Right lobe of liver (tissue), 6 donors: ENCODE data around the gene MREG. TPM values are rescaled to one million over a fixed set of nuclear protein-coding genes. Genes with fewer than 3 reads are reported as not detected.

Source experiments
- ATAC-seq, 4 donors: fragments of 200-7000 bp; cut with Tn5 transposase; one replicate each; pipeline ENCODE4 v1.9.1; 2020; ENCODE audit warnings: mild to moderate bottlenecking in 4 of 4, moderate library complexity in 4 of 4
- DNase-seq, 3 donors: peaks; one replicate each; pipeline ENCODE4 v3.0.0-alpha.2; 2020
- H3K27ac ChIP-seq, 3 donors: fragments of 200-600 bp; one replicate each; pipeline ENCODE4 v1.8.0; 2022
- H3K27me3 ChIP-seq, 2 donors: fragments of 200-600 bp; one replicate each; pipeline ENCODE4 v1.8.0; 2022
- H3K36me3 ChIP-seq, 4 donors: fragments of 200-600 bp; sonication (generic) in 1 of 4; one replicate each; pipeline versions ENCODE4 v1.5.1 to v1.8.0; 2017 to 2022; ENCODE audit warnings: control low read depth in 1 of 4
- H3K4me1 ChIP-seq, 4 donors: fragments of 200-600 bp; sonication (generic) in 1 of 4; one replicate each; pipeline versions ENCODE4 v1.5.1 to v1.8.0; 2017 to 2022; ENCODE audit warnings: control low read depth in 1 of 4
- H3K4me3 ChIP-seq, 3 donors: fragments of 200-600 bp; one replicate each; pipeline ENCODE4 v1.8.0; 2022
- H3K9me3 ChIP-seq, 4 donors: fragments of 200-600 bp; sonication (generic) in 1 of 4; one replicate each; pipeline versions ENCODE4 v1.5.1 to v1.8.0; 2017 to 2022; ENCODE audit warnings: control low read depth in 1 of 4
- CTCF ChIP-seq, 4 donors: fragments of 200-600 bp in 3 of 4; fragments of 450-650 bp in 1 of 4; IDR thresholded peaks; one replicate each; pipeline versions ENCODE4 v1.5.1 to v1.8.0; 2016 to 2022; ENCODE audit warnings: antibody characterized with exemption in 4 of 4, mild to moderate bottlenecking in 2 of 4
- POLR2A ChIP-seq: fragments of 450-650 bp; IDR thresholded peaks from one replicate; pipeline ENCODE4 v1.6.1; 2017; ENCODE audit warnings: antibody characterized with exemption, mild to moderate bottlenecking
- WGBS: methylation state at CpG from one replicate; pipeline ENCODE4 v1.1.6; 2018; ENCODE audit warnings: low coverage, low lambda C conversion rate; ENCODE audit not compliant: insufficient coverage; ENCODE audit errors: missing lambda C conversion rate; 5-methylcytosine and 5-hydroxymethylcytosine counted together
- intact Hi-C, 2 donors: fragments of 100-400 bp; cut with DNase I; formaldehyde crosslinking; loops; one replicate each; pipeline versions ENCODE4 v1.11.2 to v1.14.1; 2022
- total RNA-seq, 6 experiments: library from RNA; depleted of rRNA in 2 of 6; stranded (reverse); fragments of >200 nt in 2 of 6; fragmentation: NEBNext Ultra II Directional in 3 of 6; extraction: Animal tissue kit (Norgen Biotek cat#: 25700) in 3 of 6; gene quantifications; one replicate each; pipeline versions ENCODE4 v1.1.0 to v1.2.4, GENCODE V29; 2016 to 2023
- donor health status: DM: no; HTN: yes; CAD: no.
- donor health status: DM: no; HTN: no; CAD: no.
- donor health status: DM: no; HTN: no; CAD: no.
- donor health status: DM: no; HTN: yes; CAD: no.
- donor health status: DM: no; HTN: yes; CAD: no.

The MREG gene
- total RNA-seq, 6 experiments from 2014 or later: 2.0 to 9.6 (median 5.0) TPM

GRCh38 chr2:215914777-215915165, 98.6 kb downstream of the MREG start:
- no peak for ATAC-seq
- TF ChIP-seq POLR2A: no peak
- H3K36me3 ChIP-seq: no peaks in the 10 kb centered on the region
- no peak overlapping the region for H3K4me3 ChIP-seq
- H3K27me3 ChIP-seq: no peaks in the 10 kb centered on the region
- H3K4me1 ChIP-seq: no peaks in the 10 kb centered on the region
- no peaks in the 10 kb centered on the region for H3K9me3 ChIP-seq
- no peak for DNase-seq
- H3K27ac ChIP-seq: no peak overlapping the region
- 84% methylated on average over 4 of the region's 4 CpGs for WGBS
- intact Hi-C loops: loop anchor here (10.0 kb wide), 1 partner anchor 460 kb away; no protein-coding TSS in a partner anchor

DNA sequence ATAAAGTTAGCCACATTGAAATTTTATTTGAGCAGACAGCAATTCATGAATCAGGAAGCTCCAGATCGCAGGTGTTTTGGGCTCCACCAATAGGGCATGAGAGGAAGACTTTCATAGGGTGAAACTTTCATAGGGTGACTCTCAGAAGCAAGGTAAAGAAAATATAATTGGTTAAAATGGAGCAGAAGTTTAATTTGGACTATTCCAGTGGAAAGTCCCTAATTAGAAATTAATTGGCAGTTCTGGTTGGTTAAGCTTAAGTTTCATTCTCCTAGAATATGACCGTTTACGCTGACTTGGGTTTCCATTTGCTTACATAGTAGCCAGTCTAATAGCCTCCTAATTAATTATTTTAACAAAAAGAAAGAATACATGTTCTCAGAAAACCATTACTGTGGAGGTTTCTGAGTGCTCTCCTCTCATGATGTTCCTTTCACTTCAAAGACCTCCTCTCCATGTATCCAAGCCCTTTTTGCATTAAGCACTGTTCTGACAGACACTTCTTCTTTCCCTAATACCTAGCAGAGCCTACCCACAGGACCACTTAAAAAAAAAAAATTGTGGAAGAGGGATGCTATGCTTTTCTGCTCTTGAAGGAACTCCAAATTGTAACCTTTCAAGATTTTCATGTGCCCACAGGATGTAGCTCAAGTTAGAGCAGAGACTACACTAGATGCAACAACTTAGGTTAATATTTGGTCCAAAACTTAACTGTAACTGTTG, 99.1 kb downstream of the MREG start:
- WGBS: 95% methylated on average over 3 of the region's 3 CpGs
- H3K9me3 ChIP-seq: no peaks in the 10 kb centered on the region
- no peaks in the 10 kb centered on the region for H3K27me3 ChIP-seq
- no peak overlapping the region for H3K4me3 ChIP-seq
- no peak for TF ChIP-seq CTCF (IDR thresholded peaks at IDR 0.05)
- no peak for TF ChIP-seq POLR2A
- H3K36me3 ChIP-seq: no peaks in the 10 kb centered on the region
- DNase-seq: no peak
- intact Hi-C loops: loop anchor here (10.0 kb wide), 1 partner anchor 459 kb away; no protein-coding TSS in a partner anchor
- ATAC-seq: no peak
- no peak overlapping the region for H3K27ac ChIP-seq
- no peaks in the 10 kb centered on the region for H3K4me1 ChIP-seq

GRCh38 chr2:215912299-215912842, 101.0 kb downstream of the MREG start:
- no peak for ATAC-seq
- 73% methylated on average over 6 of the region's 6 CpGs for WGBS
- no peaks in the 10 kb centered on the region for H3K27me3 ChIP-seq
- DNase-seq: no peak
- H3K36me3 ChIP-seq: no peaks in the 10 kb centered on the region
- no peak overlapping the region for H3K4me3 ChIP-seq
- no peak overlapping the region for H3K27ac ChIP-seq
- H3K4me1 ChIP-seq: no peaks in the 10 kb centered on the region
- no peaks in the 10 kb centered on the region for H3K9me3 ChIP-seq
- intact Hi-C loops: loop anchor here (10.0 kb wide), 1 partner anchor 458 kb away; no protein-coding TSS in a partner anchor
- no peak for TF ChIP-seq POLR2A
- TF ChIP-seq CTCF (IDR thresholded peaks at IDR 0.05): no peak

DNA sequence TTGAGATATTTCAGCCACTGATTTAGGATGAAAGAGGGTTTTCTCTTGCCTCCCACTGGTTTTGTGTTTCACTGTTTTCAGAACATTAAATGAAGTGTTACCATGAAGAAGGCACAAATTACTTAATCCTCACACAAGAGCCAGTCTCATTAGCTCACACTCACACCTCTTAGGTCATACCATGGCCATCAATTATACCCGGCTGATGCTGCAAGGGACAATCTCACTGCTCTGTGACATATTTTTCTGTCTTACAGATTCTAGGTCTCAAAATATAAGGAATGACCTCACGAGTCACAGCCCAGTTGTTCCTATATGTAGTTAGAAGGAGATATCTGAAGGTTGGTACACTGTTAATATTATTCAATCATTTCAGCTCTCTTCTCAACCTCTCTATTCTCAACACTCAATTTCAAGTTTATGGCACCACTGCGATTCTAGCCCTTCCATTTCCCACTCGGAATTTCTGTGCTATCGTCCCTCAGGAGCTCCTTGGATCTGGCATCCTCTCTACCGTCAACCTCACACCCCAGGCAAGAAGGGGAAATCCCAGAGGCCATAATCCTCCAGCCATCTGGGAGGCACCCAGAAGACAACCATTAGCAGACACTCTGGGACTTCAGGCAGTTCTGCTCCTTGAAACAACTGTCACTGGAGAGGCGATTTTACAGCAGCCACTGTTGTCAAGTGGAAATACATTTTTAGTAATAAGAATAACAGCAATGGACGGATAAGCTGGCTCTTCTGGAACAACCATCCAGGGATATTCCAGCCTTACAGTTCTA, 101.9 kb downstream of the MREG start:
- no peaks in the 10 kb centered on the region for H3K27me3 ChIP-seq
- ATAC-seq: no peak
- H3K36me3 ChIP-seq: no peaks in the 10 kb centered on the region
- no peaks in the 10 kb centered on the region for H3K4me1 ChIP-seq
- no peak overlapping the region for H3K27ac ChIP-seq
- no peaks in the 10 kb centered on the region for H3K9me3 ChIP-seq
- DNase-seq: no peak
- 83% methylated on average over 8 of the region's 8 CpGs for WGBS
- TF ChIP-seq POLR2A (no peak), CTCF (IDR thresholded peaks at IDR 0.05) (no peak)
- intact Hi-C loops: loop anchor here (10.0 kb wide), 1 partner anchor 457 kb away; no protein-coding TSS in a partner anchor
- no peak overlapping the region for H3K4me3 ChIP-seq

GRCh38 chr2:215910180-215910579, 103.2 kb downstream of the MREG start:
- H3K27me3 ChIP-seq: no peaks in the 10 kb centered on the region
- ATAC-seq: no peak
- H3K27ac ChIP-seq: no peak overlapping the region
- TF ChIP-seq CTCF (IDR thresholded peaks at IDR 0.05): no peak
- TF ChIP-seq POLR2A: no peak
- no peaks in the 10 kb centered on the region for H3K9me3 ChIP-seq
- H3K36me3 ChIP-seq: no peaks in the 10 kb centered on the region
- H3K4me3 ChIP-seq: no peak overlapping the region
- no peak for DNase-seq
- intact Hi-C loops: loop anchor here (10.0 kb wide), 1 partner anchor 455 kb away; no protein-coding TSS in a partner anchor
- H3K4me1 ChIP-seq: no peaks in the 10 kb centered on the region
